Cardiac fibroblast (primary cell): ENCODE results near the gene DUSP23.

Source experiments
- DNase-seq, 2 donors: peaks; one replicate each; pipeline versions ENCODE4 v3.0.0 to v3.0.0-alpha.2; 2010; ENCODE audit warnings: low read depth in 2 of 2
- H3K4me3 ChIP-seq, 2 donors: replicated peaks in 1 of 2; 1 replicate in 1 of 2; 2 replicates in 1 of 2; pipeline ENCODE4 v1.5.1; 2011; ENCODE audit warnings: low read depth in 2 of 2, low read length in 2 of 2, mild to moderate bottlenecking in 2 of 2, moderate library complexity in 1 of 2
- TF ChIP-seq, protein P1 (sequence below): IDR thresholded peaks from one replicate; pipeline ENCODE4 v1.5.1; 2011; ENCODE audit warnings: low read depth, mild to moderate bottlenecking, low read length, inconsistent platforms

DUSP23 gene

DNA sequence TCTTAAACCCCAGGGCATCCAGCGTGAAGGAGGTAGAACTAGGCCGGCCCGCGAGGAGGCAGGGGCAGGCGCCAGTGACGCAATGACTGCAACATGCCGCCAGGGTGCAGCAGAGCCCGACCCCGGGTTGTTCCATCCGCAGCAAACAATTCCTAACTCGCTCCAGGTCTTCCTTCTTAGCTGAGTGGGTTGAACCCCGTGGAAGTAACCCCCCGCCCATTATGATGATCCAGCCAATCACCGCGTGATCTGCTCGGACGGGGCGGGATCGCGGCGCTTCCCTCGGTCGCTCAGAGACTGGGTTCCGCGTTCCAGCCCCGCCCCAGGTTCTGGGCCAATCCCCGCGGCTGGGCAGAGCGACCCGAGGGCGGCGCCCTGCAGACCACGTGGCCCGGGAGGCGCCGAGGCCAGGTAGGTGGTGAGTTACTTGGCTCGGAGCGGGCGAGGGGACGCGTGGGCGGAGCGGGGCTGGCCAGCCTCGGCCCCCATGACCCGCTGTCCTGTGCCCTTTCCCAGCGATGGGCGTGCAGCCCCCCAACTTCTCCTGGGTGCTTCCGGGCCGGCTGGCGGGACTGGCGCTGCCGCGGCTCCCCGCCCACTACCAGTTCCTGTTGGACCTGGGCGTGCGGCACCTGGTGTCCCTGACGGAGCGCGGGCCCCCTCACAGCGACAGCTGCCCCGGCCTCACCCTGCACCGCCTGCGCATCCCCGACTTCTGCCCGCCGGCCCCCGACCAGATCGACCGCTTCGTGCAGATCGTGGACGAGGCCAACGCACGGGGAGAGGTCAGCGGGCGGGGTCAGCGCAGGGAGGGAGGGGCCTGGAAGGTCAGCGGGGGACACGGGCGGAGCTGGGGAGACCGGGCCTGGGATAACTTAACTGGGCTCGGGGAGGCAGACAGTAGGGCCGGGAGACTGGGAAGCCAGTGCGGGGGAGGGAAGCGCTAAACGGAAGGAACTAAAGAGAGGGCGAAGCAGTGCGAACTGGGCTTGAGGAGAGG lies at the start of gene DUSP23:
DUSP23 (plus strand) TSS at position 380 of the 1,000 bp plus-strand sequence; CDS start at position 519, 139 bp downstream.
- TF ChIP-seq, protein P1, sequence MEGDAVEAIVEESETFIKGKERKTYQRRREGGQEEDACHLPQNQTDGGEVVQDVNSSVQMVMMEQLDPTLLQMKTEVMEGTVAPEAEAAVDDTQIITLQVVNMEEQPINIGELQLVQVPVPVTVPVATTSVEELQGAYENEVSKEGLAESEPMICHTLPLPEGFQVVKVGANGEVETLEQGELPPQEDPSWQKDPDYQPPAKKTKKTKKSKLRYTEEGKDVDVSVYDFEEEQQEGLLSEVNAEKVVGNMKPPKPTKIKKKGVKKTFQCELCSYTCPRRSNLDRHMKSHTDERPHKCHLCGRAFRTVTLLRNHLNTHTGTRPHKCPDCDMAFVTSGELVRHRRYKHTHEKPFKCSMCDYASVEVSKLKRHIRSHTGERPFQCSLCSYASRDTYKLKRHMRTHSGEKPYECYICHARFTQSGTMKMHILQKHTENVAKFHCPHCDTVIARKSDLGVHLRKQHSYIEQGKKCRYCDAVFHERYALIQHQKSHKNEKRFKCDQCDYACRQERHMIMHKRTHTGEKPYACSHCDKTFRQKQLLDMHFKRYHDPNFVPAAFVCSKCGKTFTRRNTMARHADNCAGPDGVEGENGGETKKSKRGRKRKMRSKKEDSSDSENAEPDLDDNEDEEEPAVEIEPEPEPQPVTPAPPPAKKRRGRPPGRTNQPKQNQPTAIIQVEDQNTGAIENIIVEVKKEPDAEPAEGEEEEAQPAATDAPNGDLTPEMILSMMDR, result peak; percentile 95
- DNase-seq, result peak; percentile 99
- H3K4me3 ChIP-seq, result peak within 1 kb of the TSS; percentile 68 to 73

DNA sequence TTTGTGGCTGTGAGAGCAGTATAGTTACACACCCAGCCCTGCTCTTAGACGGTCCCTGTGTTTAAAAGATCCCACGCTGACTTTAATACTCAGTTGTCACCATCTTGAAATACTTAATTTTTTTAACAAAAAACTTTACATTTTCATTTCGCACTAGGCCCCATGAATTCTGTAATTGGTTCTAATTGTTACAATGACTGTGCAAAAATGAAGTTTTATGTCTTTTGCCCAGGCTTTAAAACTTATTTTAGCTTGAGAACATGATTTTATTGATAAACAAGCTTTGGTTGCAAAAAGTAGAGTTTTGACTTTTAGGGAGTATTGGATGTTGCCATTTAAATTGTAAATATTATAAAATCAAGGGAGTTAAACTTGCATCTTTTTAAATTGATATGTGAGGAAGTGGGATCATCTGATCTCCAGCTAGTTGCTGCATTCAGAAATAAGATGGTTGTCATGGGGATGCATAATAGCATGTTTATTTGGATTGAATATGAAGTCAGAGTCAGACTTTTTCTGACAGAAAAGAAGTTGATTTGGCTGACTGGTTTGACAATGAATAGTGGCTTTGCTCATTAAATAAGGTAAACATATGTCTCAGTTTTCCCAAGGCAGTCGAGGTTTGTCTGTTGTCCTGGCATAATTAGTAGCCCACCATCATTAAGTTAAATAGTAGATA lies 43.4 kb upstream of the DUSP23 start:
- H3K4me3 ChIP-seq, result no peak overlapping the region
- TF ChIP-seq, protein P1, result no peak
- DNase-seq, result no peak

DNA sequence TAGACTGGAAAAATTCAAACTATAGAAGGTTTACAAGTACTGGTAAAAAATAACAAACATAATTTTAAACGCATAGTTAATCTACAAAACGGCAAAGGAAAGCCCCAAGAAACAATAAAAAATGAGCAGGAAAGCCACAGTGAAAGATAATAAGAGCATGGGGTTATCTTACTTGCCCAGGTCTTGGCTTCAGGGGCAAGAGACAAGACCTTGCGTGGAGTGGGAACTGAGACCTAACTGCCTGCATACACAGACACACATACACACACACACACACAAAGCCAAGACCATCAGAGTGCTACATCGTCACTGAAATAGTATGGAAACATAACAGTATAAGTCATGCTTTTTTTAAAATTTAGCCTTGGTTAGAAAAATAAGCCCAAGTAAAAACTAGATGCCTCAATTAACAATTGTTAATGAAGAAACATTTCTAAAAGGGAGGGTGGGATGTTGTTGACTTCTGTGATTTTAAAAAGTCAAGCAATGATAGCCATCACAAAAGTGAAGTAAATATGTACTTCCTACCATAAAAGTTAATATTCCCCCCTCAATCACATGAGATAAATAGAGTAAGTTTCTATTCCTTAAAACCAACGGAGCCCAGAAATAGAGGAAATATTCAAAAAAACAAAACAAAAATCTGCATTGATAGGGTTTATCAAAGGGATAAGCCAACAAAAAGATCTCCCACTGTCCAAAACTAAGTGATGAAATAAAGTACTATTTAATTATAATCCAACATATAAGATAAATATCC lies 36.9 kb upstream of the DUSP23 start:
- no peak overlapping the region for H3K4me3 ChIP-seq
- TF ChIP-seq, protein P1, result no peak
- DNase-seq, result no peak

DNA sequence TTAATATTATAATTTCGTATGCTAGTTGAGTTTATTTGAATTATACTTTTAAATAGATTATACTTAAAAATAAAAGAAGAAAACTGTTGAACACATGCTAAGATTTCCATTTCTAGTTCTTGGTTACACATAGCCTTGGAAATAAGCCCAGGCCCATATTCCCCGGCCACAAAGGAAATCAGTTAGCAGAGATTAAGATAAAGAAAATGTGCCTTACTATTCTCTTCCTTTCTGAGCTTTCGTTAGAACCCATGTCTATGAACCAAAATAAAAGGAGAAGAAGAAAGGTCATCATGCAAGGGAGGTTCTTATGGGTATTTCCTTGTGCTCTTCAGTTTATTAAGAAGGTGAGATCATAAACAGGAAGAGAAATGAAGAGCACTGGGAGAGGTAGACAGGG lies 34.1 kb upstream of the DUSP23 start:
- TF ChIP-seq, protein P1, result no peak
- H3K4me3 ChIP-seq, result no peak overlapping the region
- DNase-seq, result peak; percentile 25 to 54

DNA sequence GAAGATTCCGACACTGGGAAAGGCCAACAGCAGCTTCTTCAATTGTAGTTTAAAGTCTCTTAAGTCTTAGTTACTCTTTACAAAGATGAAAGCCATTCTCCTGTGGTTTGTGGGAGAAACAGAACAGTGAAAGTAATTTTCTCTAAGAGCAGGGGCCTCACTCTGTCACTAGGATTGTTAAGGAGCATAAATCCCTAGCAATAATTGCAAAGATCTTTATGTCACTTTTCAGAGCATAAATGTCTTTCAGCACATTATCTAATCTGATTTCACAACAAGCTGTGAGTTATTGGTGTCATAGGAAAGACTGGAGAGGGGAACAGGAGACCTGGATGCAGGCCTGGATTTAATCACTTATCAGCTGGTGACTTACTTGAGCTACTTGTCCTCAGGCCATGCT lies 32.4 kb upstream of the DUSP23 start:
- TF ChIP-seq, protein P1, result no peak
- H3K4me3 ChIP-seq, result no peak overlapping the region
- DNase-seq, result no peak

GRCh38 chr1:159749630-159750029 lies 31.1 kb upstream of the DUSP23 start:
- no peak for DNase-seq
- TF ChIP-seq, protein P1, result no peak
- H3K4me3 ChIP-seq, result no peak overlapping the region
